HEK293T (cell line): ENCODE measurements around the gene LAMP1.

Experiments used
- ARNT ChIP-seq: fragments of 450-650 bp; IDR thresholded peaks from 2 replicates; pipeline ENCODE4 v1.6.1; 2017; ENCODE audit warnings: mild to moderate bottlenecking
- BHLHE40 ChIP-seq: fragments of 450-650 bp; IDR thresholded peaks from 2 replicates; pipeline ENCODE4 v1.6.1; 2016; ENCODE audit warnings: mild to moderate bottlenecking, moderate library complexity, borderline replicate concordance
- ELF4 ChIP-seq: fragments of 450-650 bp; IDR thresholded peaks from 2 replicates; pipeline ENCODE4 v1.6.1; 2017; ENCODE audit warnings: antibody characterized with exemption
- FOXA1 ChIP-seq: fragments of 450-650 bp; IDR thresholded peaks from 2 replicates; pipeline ENCODE4 v1.6.1; 2016; ENCODE audit warnings: mild to moderate bottlenecking
- FOXK2 ChIP-seq: fragments of 450-650 bp; IDR thresholded peaks from 2 replicates; pipeline ENCODE4 v1.6.1; 2016; ENCODE audit warnings: mild to moderate bottlenecking
- FOXM1 ChIP-seq: fragments of 450-650 bp; IDR thresholded peaks from 2 replicates; pipeline ENCODE4 v1.6.1; 2017; ENCODE audit warnings: mild to moderate bottlenecking, borderline replicate concordance
- NFRKB ChIP-seq: fragments of 450-650 bp; IDR thresholded peaks from 2 replicates; pipeline ENCODE4 v1.6.1; 2016; ENCODE audit warnings: mild to moderate bottlenecking, moderate library complexity
- SP1 ChIP-seq: fragments of 450-650 bp; IDR thresholded peaks from 2 replicates; pipeline ENCODE4 v1.6.1; 2017
- SUZ12 ChIP-seq: fragments of 450-650 bp; IDR thresholded peaks from 2 replicates; pipeline ENCODE4 v1.6.1; 2016; ENCODE audit warnings: mild to moderate bottlenecking
- TARDBP ChIP-seq: fragments of 450-650 bp; IDR thresholded peaks from 2 replicates; pipeline ENCODE4 v1.6.1; 2016
- ZNF384 ChIP-seq: fragments of 450-650 bp; IDR thresholded peaks from 2 replicates; pipeline ENCODE4 v1.6.1; 2016

DNA sequence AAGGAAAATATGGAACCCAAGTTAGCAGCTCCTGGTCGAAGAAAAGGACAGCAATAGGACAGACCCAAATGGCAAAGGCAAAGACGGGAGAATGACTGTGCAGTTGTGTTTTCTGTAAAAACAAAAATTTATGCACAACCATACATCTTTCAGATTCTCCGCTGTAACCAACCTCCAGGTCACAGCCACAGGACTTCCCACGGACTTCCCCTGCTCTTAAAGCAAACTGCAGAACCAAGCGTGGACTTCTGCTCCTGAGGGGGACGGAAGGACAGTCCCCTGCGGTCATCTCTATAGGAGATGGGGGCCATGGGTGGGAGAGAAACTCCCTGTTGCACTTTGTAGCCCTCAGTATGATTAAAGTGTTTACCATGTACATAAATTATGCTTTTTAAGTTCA, 64.4 kb downstream of the LAMP1 start:
- TF ChIP-seq ZNF384, result no peak
- TF ChIP-seq BHLHE40, result no peak
- no peak for TF ChIP-seq ARNT
- TF ChIP-seq TARDBP, result no peak
- TF ChIP-seq SUZ12, result no peak
- TF ChIP-seq FOXM1, result no peak
- TF ChIP-seq FOXK2, result no peak
- no peak for TF ChIP-seq NFRKB
- TF ChIP-seq ELF4, result no peak
- no peak for TF ChIP-seq FOXA1
- no peak for TF ChIP-seq SP1
